Measurements from ENCODE around the gene SPTB. TPM values are rescaled to one million over a fixed set of nuclear protein-coding genes. Genes with fewer than 3 reads are reported as not detected.

SPTB gene
- total and polyA plus RNA-seq, 3 donors from 2014 or later, result 3.3 to 6.6 (median 5.6) TPM

GRCh38 chr14:64766430-64767151 lies 113.1 kb downstream of the SPTB start:
- Histone ChIP-seq H3K27me3 (no peaks in the 10 kb centered on the region), H3K27ac (no peak overlapping the region), H3K4me1 (peaks cover 26% of the 10 kb centered on the region), H3K4me3 (no peak overlapping the region), H3K9me3 (no peaks in the 10 kb centered on the region), H3K36me3 (ENCODE audit: low read depth, missing control alignments) (no peaks in the 10 kb centered on the region)
- TF ChIP-seq POLR2A (IDR thresholded peaks at IDR 0.05) (no peak), CTCF (IDR thresholded peaks at IDR 0.05) (no peak)
- intact Hi-C loops (cut with DNase I; ENCODE audit: low total_unique reads), result loop anchor here (10.0 kb wide), 1 partner anchor 328 kb away; no protein-coding TSS in a partner anchor
- WGBS, 2 donors, result 76 to 83% methylated on average over 14 to 25 of the region's 25 CpGs
- DNase-seq, result no peak

GRCh38 chr14:64765740-64766302 lies 113.9 kb downstream of the SPTB start:
- Histone ChIP-seq H3K27ac (no peak overlapping the region), H3K27me3 (no peaks in the 10 kb centered on the region), H3K4me3 (no peak overlapping the region), H3K36me3 (ENCODE audit: low read depth, missing control alignments) (no peaks in the 10 kb centered on the region), H3K4me1 (peaks cover 33% of the 10 kb centered on the region), H3K9me3 (no peaks in the 10 kb centered on the region)
- TF ChIP-seq POLR2A (IDR thresholded peaks at IDR 0.05) (no peak), CTCF (IDR thresholded peaks at IDR 0.05) (no peak)
- no peak for DNase-seq
- WGBS, 2 donors, result 96 to 97% methylated on average over 4 of the region's 4 CpGs
- intact Hi-C loops (cut with DNase I; ENCODE audit: low total_unique reads), result loop anchor here (10.0 kb wide), 1 partner anchor 329 kb away; no protein-coding TSS in a partner anchor

- H3K27me3 ChIP-seq, result no peaks in the 10 kb centered on the region
- intact Hi-C loops (cut with DNase I; ENCODE audit: low total_unique reads), result loop anchor here (5.0 to 10.0 kb wide), 2 partner anchors 93 to 330 kb away; no protein-coding TSS in a partner anchor
- H3K4me1 ChIP-seq, result peaks cover 36% of the 10 kb centered on the region
- no peaks in the 10 kb centered on the region for H3K9me3 ChIP-seq
- no peaks in the 10 kb centered on the region for H3K36me3 ChIP-seq (ENCODE audit: low read depth, missing control alignments)
- no peak overlapping the region for H3K27ac ChIP-seq
- TF ChIP-seq CTCF (IDR thresholded peaks at IDR 0.05) (peak; percentile 85 to 94 (median 86)), POLR2A (IDR thresholded peaks at IDR 0.05) (no peak)
- WGBS, 2 donors, result 37 to 54% methylated on average over 29 of the region's 29 CpGs
- DNase-seq, result peak; percentile 79
- H3K4me3 ChIP-seq, result no peak overlapping the region
Observed at GRCh38 chr14:64764641-64765520, 114.8 kb downstream of the SPTB start.

GRCh38 chr14:64763801-64764621 lies 115.7 kb downstream of the SPTB start:
- 50 to 59% methylated on average over 13 to 18 of the region's 18 CpGs for WGBS, 2 donors
- intact Hi-C loops (cut with DNase I; ENCODE audit: low total_unique reads), result loop anchor here (5.0 to 10.0 kb wide), 2 partner anchors 92 to 331 kb away; no protein-coding TSS in a partner anchor
- Histone ChIP-seq H3K27me3 (no peaks in the 10 kb centered on the region), H3K9me3 (no peaks in the 10 kb centered on the region), H3K36me3 (ENCODE audit: low read depth, missing control alignments) (no peaks in the 10 kb centered on the region), H3K4me3 (no peak overlapping the region), H3K4me1 (peaks cover 44% of the 10 kb centered on the region), H3K27ac (peak overlapping the region in 1 of 2 donors; percentile 64)
- TF ChIP-seq POLR2A (IDR thresholded peaks at IDR 0.05), result no peak
- no peak for TF ChIP-seq CTCF (IDR thresholded peaks at IDR 0.05)
- DNase-seq, result peak; percentile 49
